HEK293T (cell line): ENCODE data around the gene PTPRA.

Experiments used
- BHLHE40 ChIP-seq: fragments of 450-650 bp; IDR thresholded peaks from 2 replicates; pipeline ENCODE4 v1.6.1; 2016; ENCODE audit warnings: mild to moderate bottlenecking, moderate library complexity, borderline replicate concordance
- FOXK2 ChIP-seq: fragments of 450-650 bp; IDR thresholded peaks from 2 replicates; pipeline ENCODE4 v1.6.1; 2016; ENCODE audit warnings: mild to moderate bottlenecking

- TF ChIP-seq BHLHE40 (no peak), FOXK2 (no peak)
Observed at GRCh38 chr20:2846698-2847097, 26.6 kb upstream of the PTPRA start.
